ENCODE data around the gene PEPD. TPM values are rescaled to one million over a fixed set of nuclear protein-coding genes. Genes with fewer than 3 reads are reported as not detected.

The PEPD gene
- total and polyA plus RNA-seq, 2 donors (not counting 3 experiments of a cell fraction or from before 2014, with no cell fraction given): 73.7 to 126 TPM

DNA sequence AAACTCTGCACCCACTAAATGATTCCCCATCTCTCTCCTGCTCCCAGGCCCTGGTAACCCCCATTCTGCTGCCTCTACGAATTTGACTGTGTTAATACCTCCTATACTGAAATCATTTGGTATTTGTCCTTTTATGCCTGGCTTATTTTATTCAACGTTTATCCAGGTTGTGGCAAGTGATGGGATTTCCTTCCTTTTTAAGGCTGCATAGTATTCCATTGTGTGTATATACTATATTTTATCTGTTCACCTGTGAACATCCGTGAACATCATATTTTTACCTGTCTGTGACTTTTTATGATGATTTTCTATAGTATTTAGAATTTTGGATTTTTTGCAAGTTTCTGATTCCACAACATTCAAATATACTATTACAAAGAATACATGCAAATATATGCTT is 162.0 kb downstream of the PEPD start:
- Histone ChIP-seq H3K9ac (replicated peaks; ENCODE audit: extremely low read depth, insufficient read depth, low read length) (no peak overlapping the region), H3K79me2 (ENCODE audit: control insufficient read depth, insufficient read depth, low read length) (no peaks in the 10 kb centered on the region), H3K4me1 (ENCODE audit: control insufficient read depth, extremely low read depth, insufficient read depth, low read length) (no peaks in the 10 kb centered on the region), H3K4me2 (ENCODE audit: insufficient read depth, low read length) (no peak overlapping the region), H4K20me1 (replicated peaks; ENCODE audit: control insufficient read depth, extremely low read depth, insufficient read depth, low read length) (no peaks in the 10 kb centered on the region), H3K9me1 (replicated peaks; ENCODE audit: control insufficient read depth, extremely low read depth, insufficient read depth, low read length) (no peaks in the 10 kb centered on the region), H3K4me3 (replicated peaks in 1 of 3; ENCODE audit: insufficient read depth in 1 of 3, low read depth in 1 of 3, low read length in 3 of 3) (no peak overlapping the region), H2AFZ (ENCODE audit: low read depth, low read length) (no peak overlapping the region), H3K27ac (ENCODE audit: insufficient read depth, low read depth, low read length) (no peak overlapping the region), H3K27me3 (ENCODE audit: control insufficient read depth in 2 of 2, insufficient read depth in 2 of 2, low read length in 2 of 2) (peaks cover 0 to under 1% of the 10 kb centered on the region in 2 experiments), H3K36me3 (ENCODE audit: control insufficient read depth in 2 of 2, extremely low read depth in 1 of 2, insufficient read depth in 2 of 2, low read length in 2 of 2) (no peaks in the 10 kb centered on the region), H3K9me3 (replicated peaks; ENCODE audit: control insufficient read depth, insufficient read depth, low read length) (no peaks in the 10 kb centered on the region)
- TF ChIP-seq, protein P1, sequence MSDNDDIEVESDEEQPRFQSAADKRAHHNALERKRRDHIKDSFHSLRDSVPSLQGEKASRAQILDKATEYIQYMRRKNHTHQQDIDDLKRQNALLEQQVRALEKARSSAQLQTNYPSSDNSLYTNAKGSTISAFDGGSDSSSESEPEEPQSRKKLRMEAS (IDR thresholded peaks at IDR 0.05; ENCODE audit: insufficient read depth, insufficient read length): no peak
- no peak for TF ChIP-seq POLR2A (IDR thresholded peaks at IDR 0.05; ENCODE audit: low read depth, low read length)
- no peak for TF ChIP-seq FOS (IDR thresholded peaks at IDR 0.05; ENCODE audit: borderline replicate concordance, insufficient read depth, low read length)
- TF ChIP-seq JUN (IDR thresholded peaks at IDR 0.05; ENCODE audit: borderline replicate concordance, insufficient read depth, insufficient read length, low read depth): no peak
- DNase-seq (ENCODE audit: low read depth, low spot score) (no peak), FAIRE-seq (no peak)
- ChIA-PET POLR2A (no interaction called here), CTCF (interaction anchor here (1.4 kb wide), 1 partner anchor 418 kb away, joined by 4 read pairs; no protein-coding TSS in a partner anchor)
- intact Hi-C loops (cut with micrococcal nuclease): no loop called here
- BruUV-seq (replicated peaks): no TSS peak
- dilution Hi-C loops (cut with MboI; ENCODE audit: extremely low pct_ligation_motif_present, low sequenced_read_pairs): no loop called here

DNA sequence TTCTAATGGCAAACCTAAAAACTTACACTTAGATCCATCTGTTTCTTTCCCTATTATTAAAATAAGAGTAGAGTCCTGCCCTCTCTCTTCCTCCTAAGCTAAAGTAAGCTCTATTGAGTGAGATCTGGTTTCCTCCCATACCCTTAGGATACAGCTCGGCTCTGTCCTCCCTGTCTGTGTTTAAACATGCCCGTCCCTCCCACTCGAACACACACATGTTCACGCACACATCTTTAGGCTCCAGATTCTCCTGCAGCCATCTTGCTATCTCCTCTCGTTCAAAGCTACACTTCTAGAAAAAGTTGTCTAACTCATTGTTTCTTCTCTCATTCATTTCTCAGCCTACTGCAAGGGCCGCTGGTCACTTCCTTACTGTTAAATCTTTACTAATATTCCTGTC is 163.2 kb downstream of the PEPD start:
- Histone ChIP-seq H3K4me1 (ENCODE audit: control insufficient read depth, extremely low read depth, insufficient read depth, low read length) (no peaks in the 10 kb centered on the region), H4K20me1 (replicated peaks; ENCODE audit: control insufficient read depth, extremely low read depth, insufficient read depth, low read length) (no peaks in the 10 kb centered on the region), H3K9me1 (replicated peaks; ENCODE audit: control insufficient read depth, extremely low read depth, insufficient read depth, low read length) (no peaks in the 10 kb centered on the region), H3K27ac (ENCODE audit: insufficient read depth, low read depth, low read length) (no peak overlapping the region), H2AFZ (ENCODE audit: low read depth, low read length) (no peak overlapping the region), H3K27me3 (ENCODE audit: control insufficient read depth in 2 of 2, insufficient read depth in 2 of 2, low read length in 2 of 2) (no peaks in the 10 kb centered on the region), H3K79me2 (ENCODE audit: control insufficient read depth, insufficient read depth, low read length) (no peaks in the 10 kb centered on the region), H3K4me2 (ENCODE audit: insufficient read depth, low read length) (no peak overlapping the region), H3K36me3 (ENCODE audit: control insufficient read depth in 2 of 2, extremely low read depth in 1 of 2, insufficient read depth in 2 of 2, low read length in 2 of 2) (no peaks in the 10 kb centered on the region), H3K9me3 (replicated peaks; ENCODE audit: control insufficient read depth, insufficient read depth, low read length) (no peaks in the 10 kb centered on the region), H3K9ac (replicated peaks; ENCODE audit: extremely low read depth, insufficient read depth, low read length) (no peak overlapping the region), H3K4me3 (replicated peaks in 1 of 3; ENCODE audit: insufficient read depth in 1 of 3, low read depth in 1 of 3, low read length in 3 of 3) (no peak overlapping the region)
- POLR2A ChIA-PET: no interaction called here
- dilution Hi-C loops (cut with MboI; ENCODE audit: extremely low pct_ligation_motif_present, low sequenced_read_pairs) (no loop called here), intact Hi-C loops (cut with micrococcal nuclease) (no loop called here)
- no peak for FAIRE-seq
- no TSS peak for BruUV-seq (replicated peaks)
- TF ChIP-seq MYC (IDR thresholded peaks at IDR 0.05; ENCODE audit: low read depth, low read length): no peak
- no peak for TF ChIP-seq GATA2 (IDR thresholded peaks at IDR 0.05; ENCODE audit: insufficient read depth, insufficient read length, low read depth, low read length)
- TF ChIP-seq, protein P2, sequence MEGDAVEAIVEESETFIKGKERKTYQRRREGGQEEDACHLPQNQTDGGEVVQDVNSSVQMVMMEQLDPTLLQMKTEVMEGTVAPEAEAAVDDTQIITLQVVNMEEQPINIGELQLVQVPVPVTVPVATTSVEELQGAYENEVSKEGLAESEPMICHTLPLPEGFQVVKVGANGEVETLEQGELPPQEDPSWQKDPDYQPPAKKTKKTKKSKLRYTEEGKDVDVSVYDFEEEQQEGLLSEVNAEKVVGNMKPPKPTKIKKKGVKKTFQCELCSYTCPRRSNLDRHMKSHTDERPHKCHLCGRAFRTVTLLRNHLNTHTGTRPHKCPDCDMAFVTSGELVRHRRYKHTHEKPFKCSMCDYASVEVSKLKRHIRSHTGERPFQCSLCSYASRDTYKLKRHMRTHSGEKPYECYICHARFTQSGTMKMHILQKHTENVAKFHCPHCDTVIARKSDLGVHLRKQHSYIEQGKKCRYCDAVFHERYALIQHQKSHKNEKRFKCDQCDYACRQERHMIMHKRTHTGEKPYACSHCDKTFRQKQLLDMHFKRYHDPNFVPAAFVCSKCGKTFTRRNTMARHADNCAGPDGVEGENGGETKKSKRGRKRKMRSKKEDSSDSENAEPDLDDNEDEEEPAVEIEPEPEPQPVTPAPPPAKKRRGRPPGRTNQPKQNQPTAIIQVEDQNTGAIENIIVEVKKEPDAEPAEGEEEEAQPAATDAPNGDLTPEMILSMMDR (IDR thresholded peaks at IDR 0.05; ENCODE audit: extremely low read depth in 1 of 2, insufficient read depth in 1 of 2, low read depth in 1 of 2, low read length in 2 of 2): no peak
- TF ChIP-seq POLR2AphosphoS5 (IDR thresholded peaks at IDR 0.05; ENCODE audit: insufficient read depth, low read depth, low read length): no peak
- CTCF ChIA-PET: interaction anchor here (1.1 to 1.4 kb wide), 3 partner anchors 17 to 420 kb away, joined by 3 to 4 read pairs (median 3); no protein-coding TSS in a partner anchor
- DNase-seq (ENCODE audit: low read depth, low spot score): no peak
